Endodermal cell (in vitro differentiated cells): Measurements from ENCODE around the gene PBX4. TPM values are rescaled to one million over a fixed set of nuclear protein-coding genes. Genes with fewer than 3 reads are reported as not detected.

ENCODE experiments used
- DNase-seq: peaks from one replicate; pipeline ENCODE4 v3.0.0-alpha.2; 2017
- H3K27ac ChIP-seq: 2 replicates; pipeline ENCODE4 v1.5.1; 2013; ENCODE audit warnings: mild to moderate bottlenecking, low read depth, low read length, moderate library complexity
- H3K27me3 ChIP-seq: 2 replicates; pipeline ENCODE4 v1.6.1; 2013; ENCODE audit warnings: mild to moderate bottlenecking, low read length, moderate library complexity; ENCODE audit not compliant: insufficient read depth, control insufficient read depth, poor library complexity, severe bottlenecking
- H3K36me3 ChIP-seq: 2 replicates; pipeline ENCODE4 v1.7.0; 2013; ENCODE audit warnings: mild to moderate bottlenecking, low read length, moderate library complexity; ENCODE audit not compliant: control insufficient read depth, insufficient read depth
- H3K4me1 ChIP-seq: one replicate; pipeline ENCODE4 v1.7.0; 2013; ENCODE audit warnings: low read length; ENCODE audit not compliant: control insufficient read depth, insufficient read depth
- H3K4me3 ChIP-seq: 2 replicates; pipeline ENCODE4 v1.5.1; 2013; ENCODE audit warnings: mild to moderate bottlenecking, low read length, moderate library complexity
- H3K9ac ChIP-seq: 2 replicates; pipeline ENCODE4 v1.6.1; 2013; ENCODE audit warnings: mild to moderate bottlenecking, low read length, moderate library complexity; ENCODE audit not compliant: poor library complexity, severe bottlenecking; ENCODE audit errors: extremely low read depth
- H3K9me3 ChIP-seq: 2 replicates; pipeline ENCODE4 v1.6.1; 2013; ENCODE audit warnings: mild to moderate bottlenecking, low read length, moderate library complexity; ENCODE audit not compliant: control insufficient read depth
- H3K27ac Mint-ChIP-seq: 2 replicates; pipeline ENCODE4 v1.8.0; 2020; ENCODE audit warnings: mixed read lengths
- H3K27me3 Mint-ChIP-seq: 2 replicates; pipeline ENCODE4 v1.8.0; 2021; ENCODE audit warnings: mild to moderate bottlenecking, mixed read lengths; ENCODE audit not compliant: insufficient read depth
- H3K36me3 Mint-ChIP-seq: 2 replicates; pipeline ENCODE4 v1.8.0; 2020; ENCODE audit warnings: low read depth, mixed read lengths
- H3K4me1 Mint-ChIP-seq: 2 replicates; pipeline ENCODE4 v1.8.0; 2020; ENCODE audit warnings: mixed read lengths
- H3K4me3 Mint-ChIP-seq: 2 replicates; pipeline ENCODE4 v1.8.0; 2020; ENCODE audit warnings: mild to moderate bottlenecking, moderate library complexity, mixed read lengths
- H3K9me3 Mint-ChIP-seq: 2 replicates; pipeline ENCODE4 v1.8.0; 2020; ENCODE audit warnings: mild to moderate bottlenecking, mixed read lengths
- CTCF ChIP-seq: fragments of 200-600 bp; sonication (generic); conservative IDR thresholded peaks from 2 replicates; pipeline ENCODE4 v1.5.0; 2021; ENCODE audit warnings: antibody characterized with exemption, mild to moderate bottlenecking
- WGBS, 2 experiments: methylation state at CpG; one replicate each; pipeline versions ENCODE4 v1.1.5 to v1.1.7; 2013; ENCODE audit warnings: missing lambda C conversion rate in 2 of 2, mixed read lengths in 1 of 2; ENCODE audit not compliant: insufficient coverage in 1 of 2, insufficient read length in 1 of 2; 5-methylcytosine and 5-hydroxymethylcytosine counted together
- total RNA-seq, 2 donors: library from RNA; stranded (reverse); fragmentation: NEBNext Ultra II Directional in 1 of 2; extraction: Animal tissue kit (Norgen Biotek cat#: 25700) in 1 of 2; gene quantifications; 2 replicates in 1 of 2; 3 replicates in 1 of 2; pipeline ENCODE4 v1.2.1, GENCODE V29; 2021

Gene PBX4
- total RNA-seq, 2 donors from 2014 or later = 4.1 to 8.6 TPM

- H3K4me1 ChIP-seq = no peaks in the 10 kb centered on the region
- H3K27me3 ChIP-seq = no peaks in the 10 kb centered on the region
- Mint-ChIP-seq H3K27me3 (no peaks in the 10 kb centered on the region), H3K4me1 (no peaks in the 10 kb centered on the region), H3K27ac (no peak overlapping the region), H3K9me3 (no peaks in the 10 kb centered on the region), H3K36me3 (peaks cover 68% of the 10 kb centered on the region), H3K4me3 (no peak overlapping the region)
- H3K27ac ChIP-seq = no peak overlapping the region
- WGBS, 2 experiments = 91 to 97% methylated on average over 5 to 6 of the region's 6 CpGs
- no peak overlapping the region for H3K4me3 ChIP-seq
- no peaks in the 10 kb centered on the region for H3K9me3 ChIP-seq
- no peak for TF ChIP-seq CTCF
- no peak for DNase-seq
- H3K9ac ChIP-seq = no peak overlapping the region
- peaks cover 73% of the 10 kb centered on the region for H3K36me3 ChIP-seq
These were observed 30.7 kb upstream of the PBX4 start for GRCh38 chr19:19649155-19649554.

- no peaks in the 10 kb centered on the region for H3K9me3 Mint-ChIP-seq
- peaks cover 8% of the 10 kb centered on the region for H3K4me1 Mint-ChIP-seq
- Histone ChIP-seq H3K27ac (no peak overlapping the region), H3K36me3 (peaks cover 56% of the 10 kb centered on the region), H3K4me3 (no peak overlapping the region), H3K9ac (no peak overlapping the region), H3K4me1 (peaks cover 4% of the 10 kb centered on the region), H3K9me3 (no peaks in the 10 kb centered on the region), H3K27me3 (no peaks in the 10 kb centered on the region)
- H3K27me3 Mint-ChIP-seq = no peaks in the 10 kb centered on the region
- no peak for TF ChIP-seq CTCF
- no peak overlapping the region for H3K27ac Mint-ChIP-seq
- no peak for DNase-seq
- H3K4me3 Mint-ChIP-seq = no peak overlapping the region
- H3K36me3 Mint-ChIP-seq = peaks cover 56% of the 10 kb centered on the region
- 96 to 98% methylated on average over 11 to 29 of the region's 29 CpGs for whole genome bisulfite sequencing, 2 experiments
These were observed 28.7 kb upstream of the PBX4 start for GRCh38 chr19:19647037-19647835.

- H3K27ac Mint-ChIP-seq = no peak overlapping the region
- no peak overlapping the region for H3K9ac ChIP-seq
- no peak for DNase-seq
- no peaks in the 10 kb centered on the region for H3K9me3 Mint-ChIP-seq
- H3K36me3 ChIP-seq = peaks cover 40% of the 10 kb centered on the region
- H3K36me3 Mint-ChIP-seq = peaks cover 39% of the 10 kb centered on the region
- H3K9me3 ChIP-seq = no peaks in the 10 kb centered on the region
- H3K27me3 Mint-ChIP-seq = no peaks in the 10 kb centered on the region
- no peaks in the 10 kb centered on the region for H3K27me3 ChIP-seq
- peaks cover 8% of the 10 kb centered on the region for H3K4me1 Mint-ChIP-seq
- WGBS, 2 experiments = 96 to 100% methylated on average over 8 to 17 of the region's 17 CpGs
- peaks cover 4% of the 10 kb centered on the region for H3K4me1 ChIP-seq
- H3K27ac ChIP-seq = no peak overlapping the region
- H3K4me3 ChIP-seq = no peak overlapping the region
- TF ChIP-seq CTCF = no peak
- H3K4me3 Mint-ChIP-seq = no peak overlapping the region
These were observed 26.9 kb upstream of the PBX4 start for GRCh38 chr19:19645233-19645870.
